Stimulated activated effector memory CD8-positive, alpha-beta T cell treated with anti-CD3 and anti-CD28 coated beads, Interleukin-12 subunit alpha, Interleukin-12 subunit beta, amount 100 ng/mL, for 72 hours (primary cell): ENCODE data around the gene SALL1.

Experiments
- ATAC-seq: fragments of 150-1000 bp; cut with Tn5 transposase; 2 replicates; pipeline ENCODE4 v1.10.0; 2021
- DNase-seq, 2 donors: peaks; one replicate each; pipeline ENCODE4 v3.0.0; 2021 to 2022; ENCODE audit warnings: low spot score in 2 of 2
- H3K27ac Mint-ChIP-seq: one replicate; pipeline ENCODE4 v1.8.0; 2022; ENCODE audit warnings: mild to moderate bottlenecking, mixed read lengths
- H3K36me3 Mint-ChIP-seq: one replicate; pipeline ENCODE4 v1.8.0; 2022; ENCODE audit warnings: mild to moderate bottlenecking, mixed read lengths
- H3K4me1 Mint-ChIP-seq: one replicate; pipeline ENCODE4 v1.8.0; 2022; ENCODE audit warnings: mixed read lengths
- H3K4me3 Mint-ChIP-seq: one replicate; pipeline ENCODE4 v1.8.0; 2022; ENCODE audit warnings: mild to moderate bottlenecking, mixed read lengths
- H3K9me3 Mint-ChIP-seq: one replicate; pipeline ENCODE4 v1.8.0; 2022; ENCODE audit warnings: mixed read lengths

The SALL1 gene

GRCh38 chr16:51137097-51137496 is 14.0 kb downstream of the SALL1 start:
- Mint-ChIP-seq H3K9me3 (peaks cover 5% of the 10 kb centered on the region), H3K27ac (no peak overlapping the region), H3K36me3 (no peaks in the 10 kb centered on the region), H3K4me3 (no peak overlapping the region), H3K4me1 (no peaks in the 10 kb centered on the region)
- ATAC-seq (no peak), DNase-seq (no peak)

GRCh38 chr16:51134876-51135275 is 16.2 kb downstream of the SALL1 start:
- ATAC-seq (no peak), DNase-seq (no peak)
- H3K36me3 Mint-ChIP-seq: no peaks in the 10 kb centered on the region
- no peaks in the 10 kb centered on the region for H3K4me1 Mint-ChIP-seq
- H3K27ac Mint-ChIP-seq: no peak overlapping the region
- peaks cover 8% of the 10 kb centered on the region for H3K9me3 Mint-ChIP-seq
- H3K4me3 Mint-ChIP-seq: no peak overlapping the region

- no peak overlapping the region for H3K27ac Mint-ChIP-seq
- DNase-seq (no peak), ATAC-seq (no peak)
- H3K4me3 Mint-ChIP-seq: no peak overlapping the region
- H3K9me3 Mint-ChIP-seq: peaks cover 8% of the 10 kb centered on the region
- no peaks in the 10 kb centered on the region for H3K4me1 Mint-ChIP-seq
- H3K36me3 Mint-ChIP-seq: no peaks in the 10 kb centered on the region
These were observed 16.7 kb downstream of the SALL1 start for GRCh38 chr16:51134269-51134812.

GRCh38 chr16:51133688-51134087 is 17.4 kb downstream of the SALL1 start:
- ATAC-seq: no peak
- H3K27ac Mint-ChIP-seq: no peak overlapping the region
- DNase-seq: no peak
- no peaks in the 10 kb centered on the region for H3K4me1 Mint-ChIP-seq
- no peaks in the 10 kb centered on the region for H3K36me3 Mint-ChIP-seq
- H3K4me3 Mint-ChIP-seq: no peak overlapping the region
- H3K9me3 Mint-ChIP-seq: peaks cover 8% of the 10 kb centered on the region

- Mint-ChIP-seq H3K4me3 (no peak overlapping the region), H3K27ac (no peak overlapping the region), H3K4me1 (no peaks in the 10 kb centered on the region), H3K9me3 (peaks cover 8% of the 10 kb centered on the region), H3K36me3 (no peaks in the 10 kb centered on the region)
- no peak for ATAC-seq
- no peak for DNase-seq
These were observed 17.9 kb downstream of the SALL1 start for GRCh38 chr16:51133183-51133582.

GRCh38 chr16:51132490-51133115 is 18.5 kb downstream of the SALL1 start:
- Mint-ChIP-seq H3K9me3 (peaks cover 8% of the 10 kb centered on the region), H3K4me3 (no peak overlapping the region), H3K36me3 (no peaks in the 10 kb centered on the region), H3K27ac (no peak overlapping the region), H3K4me1 (no peaks in the 10 kb centered on the region)
- DNase-seq: no peak
- ATAC-seq: no peak

GRCh38 chr16:51131619-51132018 is 19.5 kb downstream of the SALL1 start:
- no peak for ATAC-seq
- no peaks in the 10 kb centered on the region for H3K4me1 Mint-ChIP-seq
- H3K36me3 Mint-ChIP-seq: no peaks in the 10 kb centered on the region
- H3K4me3 Mint-ChIP-seq: no peak overlapping the region
- no peak for DNase-seq
- no peak overlapping the region for H3K27ac Mint-ChIP-seq
- peaks cover 5% of the 10 kb centered on the region for H3K9me3 Mint-ChIP-seq

GRCh38 chr16:51129105-51129504 is 22.0 kb downstream of the SALL1 start:
- DNase-seq (no peak), ATAC-seq (no peak)
- H3K36me3 Mint-ChIP-seq: no peaks in the 10 kb centered on the region
- H3K9me3 Mint-ChIP-seq: peaks cover 5% of the 10 kb centered on the region
- H3K4me1 Mint-ChIP-seq: no peaks in the 10 kb centered on the region
- no peak overlapping the region for H3K4me3 Mint-ChIP-seq
- H3K27ac Mint-ChIP-seq: no peak overlapping the region

- Mint-ChIP-seq H3K9me3 (peaks cover 2% of the 10 kb centered on the region), H3K4me3 (no peak overlapping the region), H3K4me1 (no peaks in the 10 kb centered on the region), H3K36me3 (no peaks in the 10 kb centered on the region), H3K27ac (no peak overlapping the region)
- DNase-seq (no peak), ATAC-seq (no peak)
These were observed 25.1 kb downstream of the SALL1 start for GRCh38 chr16:51125992-51126391.

GRCh38 chr16:51124896-51125295 is 26.2 kb downstream of the SALL1 start:
- ATAC-seq: no peak
- Mint-ChIP-seq H3K4me3 (no peak overlapping the region), H3K4me1 (no peaks in the 10 kb centered on the region), H3K36me3 (no peaks in the 10 kb centered on the region), H3K27ac (no peak overlapping the region), H3K9me3 (no peaks in the 10 kb centered on the region)
- no peak for DNase-seq

- Mint-ChIP-seq H3K27ac (no peak overlapping the region), H3K4me3 (no peak overlapping the region), H3K36me3 (no peaks in the 10 kb centered on the region), H3K9me3 (no peaks in the 10 kb centered on the region), H3K4me1 (no peaks in the 10 kb centered on the region)
- DNase-seq (no peak), ATAC-seq (no peak)
These were observed 29.2 kb downstream of the SALL1 start for GRCh38 chr16:51121850-51122249.

GRCh38 chr16:51120730-51121347 is 30.2 kb downstream of the SALL1 start:
- no peaks in the 10 kb centered on the region for H3K4me1 Mint-ChIP-seq
- no peak for ATAC-seq

GRCh38 chr16:51119973-51120729 is 30.9 kb downstream of the SALL1 start:
- H3K27ac Mint-ChIP-seq: no peak overlapping the region
- DNase-seq (no peak), ATAC-seq (no peak)
- peaks cover 2% of the 10 kb centered on the region for H3K9me3 Mint-ChIP-seq
- H3K36me3 Mint-ChIP-seq: no peaks in the 10 kb centered on the region
- no peak overlapping the region for H3K4me3 Mint-ChIP-seq
- no peaks in the 10 kb centered on the region for H3K4me1 Mint-ChIP-seq

More at GRCh38 chr16:51120730-51121347, 30.2 kb downstream of the SALL1 start:
- no peak for DNase-seq
- Mint-ChIP-seq H3K9me3 (peaks cover 2% of the 10 kb centered on the region), H3K27ac (no peak overlapping the region), H3K36me3 (no peaks in the 10 kb centered on the region), H3K4me3 (no peak overlapping the region)

GRCh38 chr16:51119556-51119955 is 31.5 kb downstream of the SALL1 start:
- no peaks in the 10 kb centered on the region for H3K36me3 Mint-ChIP-seq
- peaks cover 2% of the 10 kb centered on the region for H3K9me3 Mint-ChIP-seq
- DNase-seq (no peak), ATAC-seq (no peak)
- H3K4me3 Mint-ChIP-seq: no peak overlapping the region
- no peaks in the 10 kb centered on the region for H3K4me1 Mint-ChIP-seq
- no peak overlapping the region for H3K27ac Mint-ChIP-seq

GRCh38 chr16:51116353-51116752 is 34.7 kb downstream of the SALL1 start:
- no peak overlapping the region for H3K4me3 Mint-ChIP-seq
- ATAC-seq: no peak

GRCh38 chr16:51114382-51114781 is 36.7 kb downstream of the SALL1 start:
- no peak for DNase-seq
- Mint-ChIP-seq H3K36me3 (no peaks in the 10 kb centered on the region), H3K4me1 (no peaks in the 10 kb centered on the region), H3K4me3 (no peak overlapping the region), H3K9me3 (peaks cover 4% of the 10 kb centered on the region), H3K27ac (no peak overlapping the region)
- no peak for ATAC-seq

More at GRCh38 chr16:51116353-51116752, 34.7 kb downstream of the SALL1 start:
- no peak for DNase-seq
- no peak overlapping the region for H3K27ac Mint-ChIP-seq
- H3K9me3 Mint-ChIP-seq: peaks cover 2% of the 10 kb centered on the region
- H3K36me3 Mint-ChIP-seq: no peaks in the 10 kb centered on the region
- H3K4me1 Mint-ChIP-seq: no peaks in the 10 kb centered on the region
